ENCODE data around the gene DOK7. TPM values are rescaled to one million over a fixed set of nuclear protein-coding genes. Genes with fewer than 3 reads are reported as not detected.

Gene DOK7
- total RNA-seq, 1 experiment from 2014 or later, result 0.26 TPM

- Histone ChIP-seq H3K79me1 (ENCODE audit: insufficient read depth, low read depth, low read length, poor library complexity, severe bottlenecking) (no peaks in the 10 kb centered on the region), H3K79me2 (ENCODE audit: insufficient read depth, low read length) (no peaks in the 10 kb centered on the region), H3T11ph (ENCODE audit: low read length) (no peak overlapping the region), H2AK5ac (ENCODE audit: insufficient read length, low read length) (no peak overlapping the region), H3K4ac (ENCODE audit: low read depth, low read length) (no peak overlapping the region), H2BK20ac (ENCODE audit: low read depth, low read length, poor library complexity, severe bottlenecking) (no peak overlapping the region), H3K14ac (ENCODE audit: insufficient read depth, low read length) (no peak overlapping the region), H3K9ac (ENCODE audit: extremely low read depth, insufficient read length, low read length) (no peak overlapping the region), H3K23ac (ENCODE audit: insufficient read length, low read depth, low read length) (no peak overlapping the region), H3K18ac (ENCODE audit: insufficient read length, low read depth, low read length) (no peak overlapping the region), H3K27ac (ENCODE audit: insufficient read length, low read depth, low read length) (no peak overlapping the region), H3K56ac (ENCODE audit: insufficient read length, low read depth, low read length) (no peak overlapping the region), H2BK15ac (ENCODE audit: low read depth, low read length) (no peak overlapping the region), H2AFZ (ENCODE audit: low read length) (no peak overlapping the region), H3K9me3 (ENCODE audit: control insufficient read depth, low read depth, low read length) (no peaks in the 10 kb centered on the region), H4K91ac (ENCODE audit: insufficient read length, low read depth, low read length) (no peak overlapping the region), H3K4me1 (ENCODE audit: insufficient read depth, low read length) (no peaks in the 10 kb centered on the region), H2BK120ac (ENCODE audit: low read depth, low read length, poor library complexity, severe bottlenecking) (no peak overlapping the region), H4K8ac (replicated peaks; ENCODE audit: insufficient read length, low read depth, low read length) (no peak overlapping the region), H4K5ac (ENCODE audit: insufficient read length, low read depth, low read length) (no peak overlapping the region), H3K4me2 (ENCODE audit: insufficient read depth, insufficient read length, low read length) (no peak overlapping the region), H4K20me1 (ENCODE audit: control insufficient read depth, insufficient read depth, insufficient read length) (no peaks in the 10 kb centered on the region), H2BK12ac (ENCODE audit: insufficient read length, low read depth, low read length) (no peak overlapping the region), H2BK5ac (ENCODE audit: insufficient read length, low read length) (no peak overlapping the region), H3K27me3 (ENCODE audit: insufficient read depth, low read length) (peaks cover 6% of the 10 kb centered on the region; the same call in 1 of the 2 replicates), H3K23me2 (ENCODE audit: insufficient read length, low read depth, low read length, poor library complexity, severe bottlenecking) (no peaks in the 10 kb centered on the region)
- DNase-seq, result no peak
- Mint-ChIP-seq H3K9me3 (no peaks in the 10 kb centered on the region), H3K4me1 (peaks cover 4 to 6% of the 10 kb centered on the region in 2 experiments; a peak in 1 of 4 replicates), H3K36me3 (ENCODE audit: insufficient read depth in 1 of 3, low read depth in 3 of 3) (no peaks in the 10 kb centered on the region), H3K27ac (no peak overlapping the region), H3K4me3 (no peak overlapping the region), H3K27me3 (ENCODE audit: low read depth) (peaks cover 65% of the 10 kb centered on the region)
- no peak for TF ChIP-seq CTCF (conservative IDR thresholded peaks at IDR 0.05)
- WGBS (ENCODE audit: extremely low coverage, insufficient read length, low lambda C conversion rate), result no CpG with 5 or more reads among the region's 11 CpGs
These were observed 5.7 kb downstream of the DOK7 start for GRCh38 chr4:3468804-3469203.

Data from H9 (cell line).